ENCODE measurements around the gene FBXO38.
"Not testable (repeated sequence)": the region's sequence is repeated elsewhere in the genome, so short reads cannot be mapped to it uniquely, and the experiment has no call there.

FBXO38 gene

DNA sequence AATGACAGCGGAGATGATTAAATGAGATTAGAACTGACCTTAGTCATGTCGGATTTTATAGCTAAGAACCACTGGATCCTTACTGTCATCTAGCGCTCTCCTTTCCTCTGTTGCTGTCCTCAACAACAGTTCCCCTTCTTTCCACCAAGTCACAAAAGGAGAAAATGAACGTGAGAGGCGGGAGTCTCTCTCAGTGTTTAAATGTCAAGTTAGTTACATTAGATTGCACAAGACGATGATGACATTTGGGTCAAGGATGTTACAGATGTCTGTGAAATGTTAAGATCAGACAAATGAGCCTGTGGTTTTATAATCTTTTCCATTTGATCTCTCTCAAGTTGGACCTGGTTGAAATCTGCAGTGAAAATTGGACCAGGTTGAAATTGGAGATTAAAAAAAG, 53.5 kb downstream of the FBXO38 start:
- no peak for DNase-seq

DNA sequence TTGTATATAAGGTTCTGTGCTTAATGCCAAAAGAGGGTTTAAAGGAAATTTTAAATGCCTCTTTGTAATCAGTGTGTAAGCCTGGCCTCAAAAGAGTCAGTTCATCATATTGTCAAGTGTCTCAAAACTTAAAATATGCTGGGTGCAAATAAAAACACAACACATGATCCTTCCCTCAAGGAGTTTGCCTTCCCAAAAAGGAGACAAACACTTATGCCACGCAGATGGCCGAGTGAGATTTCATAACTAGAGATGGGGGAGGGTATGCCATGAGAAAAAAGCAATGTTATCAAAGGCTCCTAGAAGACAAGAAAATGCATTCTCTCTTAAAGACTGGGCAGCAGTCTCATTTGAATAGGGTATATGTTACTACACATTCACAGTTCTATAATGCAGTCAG, 55.2 kb downstream of the FBXO38 start:
- DNase-seq = no peak

- no peak for DNase-seq
Measured at GRCh38 chr5:148443241-148443640, 59.5 kb downstream of the FBXO38 start.

- peak; percentile 21 for DNase-seq
Measured at GRCh38 chr5:148443998-148444397, 60.2 kb downstream of the FBXO38 start.

- DNase-seq = no peak
Measured at GRCh38 chr5:148445578-148445977, 61.8 kb downstream of the FBXO38 start.

GRCh38 chr5:148446611-148447010, 62.9 kb downstream of the FBXO38 start:
- DNase-seq = no peak

DNA sequence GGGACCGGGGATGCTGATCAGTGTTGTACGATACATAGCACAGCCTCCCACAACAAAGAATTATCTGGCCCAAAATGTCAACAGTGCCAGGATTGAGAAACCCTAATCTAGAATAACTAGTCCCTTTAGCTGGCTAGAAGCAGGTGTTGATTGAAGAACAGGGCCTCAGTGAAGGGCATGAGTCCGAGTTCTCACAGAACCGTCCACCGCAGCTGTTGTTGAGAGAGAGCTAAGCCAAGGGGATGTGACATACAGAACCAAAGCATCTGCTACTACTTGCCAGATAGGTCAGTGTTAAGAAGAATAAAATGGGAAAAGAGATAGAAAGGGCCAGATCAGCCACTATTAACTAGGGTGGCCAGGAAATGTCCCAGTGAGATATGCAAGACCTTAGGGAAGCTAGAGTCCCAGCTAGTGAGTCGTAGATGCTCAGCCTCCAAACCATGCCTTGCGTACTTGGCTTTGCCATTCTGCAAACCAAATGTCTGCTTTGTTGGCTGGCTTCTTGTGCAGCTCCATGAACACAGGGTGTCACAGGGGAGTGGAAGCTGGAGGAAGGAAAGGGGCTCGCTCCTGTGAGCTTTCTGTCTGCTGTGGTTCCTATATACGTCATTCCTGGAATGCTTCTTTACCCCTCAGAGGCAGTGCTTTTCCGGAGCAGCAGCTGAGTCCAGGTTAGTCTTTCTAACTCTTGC, 68.9 kb downstream of the FBXO38 start:
- no peak for DNase-seq

DNA sequence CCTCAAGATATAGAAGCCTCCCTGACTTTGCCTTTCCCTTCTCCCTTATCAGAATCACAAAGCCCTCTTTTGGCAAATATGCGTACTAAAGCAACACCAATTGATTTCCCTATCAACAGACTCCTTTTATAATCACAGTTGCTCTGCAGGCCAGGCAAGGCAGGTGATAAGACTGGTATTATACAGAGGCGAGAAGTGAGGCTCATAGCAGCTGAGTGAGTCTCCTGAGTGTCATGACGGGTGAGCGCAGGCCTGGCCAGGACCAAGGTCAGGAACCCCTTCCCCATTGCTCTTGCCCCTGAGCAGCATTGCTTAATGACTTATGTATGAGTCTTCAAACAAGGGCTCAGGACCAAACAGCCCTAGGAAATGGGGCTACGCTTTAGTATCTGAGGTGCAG, 70.8 kb downstream of the FBXO38 start:
- DNase-seq = no peak

DNA sequence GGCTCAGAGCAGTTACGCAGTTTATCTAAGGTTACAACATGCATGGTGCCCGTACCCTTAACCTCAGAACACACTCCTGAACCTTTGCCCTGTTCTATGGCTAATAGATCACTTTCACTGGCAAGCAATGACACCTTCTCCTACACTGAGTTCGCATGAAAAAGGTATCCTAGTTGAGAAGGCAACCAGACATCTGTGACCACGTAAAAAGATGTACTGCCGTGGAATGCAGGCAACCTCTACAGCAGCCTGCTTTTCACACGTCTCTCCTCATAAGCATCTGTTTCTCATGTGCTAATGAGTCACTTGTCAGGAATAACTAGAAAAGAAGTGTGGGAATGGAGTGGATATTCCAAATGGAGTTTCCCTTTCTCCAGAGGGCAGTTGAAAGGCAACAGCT, 71.4 kb downstream of the FBXO38 start:
- DNase-seq = no peak

DNA sequence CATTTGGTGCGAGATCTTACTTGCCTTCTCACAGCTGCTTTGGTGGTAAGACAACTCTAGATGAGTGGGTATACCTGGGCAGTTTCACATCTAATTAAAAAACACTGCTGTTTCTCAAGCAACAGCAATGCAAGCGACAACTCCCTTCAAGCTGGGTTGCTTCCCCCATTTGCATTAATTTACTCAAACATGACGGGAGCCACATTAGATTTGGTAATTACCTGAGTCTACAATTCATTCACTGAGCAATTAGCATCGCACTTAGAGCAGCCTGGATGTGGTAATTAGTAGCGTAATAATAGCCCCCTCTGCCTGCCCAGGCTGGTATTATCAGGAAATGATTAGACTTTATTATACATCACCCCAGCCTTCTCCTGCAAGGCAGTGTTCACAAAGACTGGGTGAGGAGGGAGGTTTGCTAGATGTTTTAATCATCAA, 73.4 kb downstream of the FBXO38 start:
- no peak for DNase-seq

DNA sequence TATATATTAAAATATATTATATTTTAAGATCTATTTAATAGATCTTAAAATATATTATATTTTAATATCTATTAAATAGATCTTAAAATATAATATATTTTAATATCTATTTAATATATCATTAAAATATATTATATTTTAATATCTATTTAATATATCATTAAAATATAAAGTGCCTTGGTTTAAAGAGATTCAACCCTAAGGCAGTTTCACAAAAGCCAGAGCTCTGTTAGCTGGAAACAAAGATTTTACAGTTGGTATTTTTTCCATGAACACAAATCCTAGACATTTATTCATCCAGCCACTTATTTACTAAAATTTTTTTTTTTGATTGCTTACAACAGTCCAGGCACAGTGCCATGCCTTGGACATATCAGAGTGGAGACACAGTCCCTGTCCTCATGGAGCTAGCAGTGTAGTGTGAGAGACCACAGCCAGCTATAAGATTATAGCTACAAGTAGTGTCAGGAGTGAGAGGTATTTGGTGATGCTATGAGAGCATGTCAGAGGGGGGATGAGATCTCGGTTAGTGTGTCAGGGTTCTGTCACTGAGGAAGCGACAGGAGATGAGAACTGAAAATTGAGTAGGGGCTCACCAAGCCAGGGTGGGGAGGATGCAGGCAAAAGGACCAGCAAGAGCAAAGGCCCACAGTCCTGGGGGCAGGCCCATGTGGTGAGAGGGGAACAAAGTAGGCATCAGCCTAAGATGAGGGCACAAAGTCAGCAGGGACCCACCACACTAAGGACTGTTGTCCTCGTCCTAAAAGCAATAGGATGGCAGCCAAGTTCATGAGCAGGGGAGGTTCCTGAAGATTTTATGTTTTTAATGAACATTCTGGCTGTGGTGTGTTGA, 74.5 kb downstream of the FBXO38 start:
- no peak for DNase-seq

DNA sequence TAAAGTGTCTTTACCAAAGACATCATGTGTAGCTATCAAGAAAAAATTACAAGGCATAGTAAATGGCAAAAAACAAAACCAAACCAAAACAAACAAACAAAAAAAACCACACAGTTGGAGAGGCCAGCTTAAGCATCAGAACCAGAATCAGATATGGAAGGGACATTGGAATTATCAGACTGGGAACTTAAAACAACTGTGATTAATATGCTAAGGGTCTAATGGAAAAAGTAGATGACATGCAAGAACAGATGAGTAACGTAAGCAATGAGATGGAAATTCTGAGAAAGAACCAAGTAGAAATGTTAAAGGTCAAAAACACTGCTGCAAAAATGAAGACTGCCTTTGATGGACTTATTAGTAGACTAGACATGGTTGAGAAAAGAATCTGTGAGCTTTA, 75.9 kb downstream of the FBXO38 start:
- DNase-seq = no peak

GRCh38 chr5:148465381-148466235, 81.8 kb downstream of the FBXO38 start:
- DNase-seq = no peak

GRCh38 chr5:148466236-148466580, 82.5 kb downstream of the FBXO38 start:
- no peak for DNase-seq

- no peak for DNase-seq
Measured at GRCh38 chr5:148467958-148468357, 84.2 kb downstream of the FBXO38 start.

- DNase-seq = not testable (repeated sequence)
Measured at GRCh38 chr5:148468746-148469145, 85.0 kb downstream of the FBXO38 start.

DNA sequence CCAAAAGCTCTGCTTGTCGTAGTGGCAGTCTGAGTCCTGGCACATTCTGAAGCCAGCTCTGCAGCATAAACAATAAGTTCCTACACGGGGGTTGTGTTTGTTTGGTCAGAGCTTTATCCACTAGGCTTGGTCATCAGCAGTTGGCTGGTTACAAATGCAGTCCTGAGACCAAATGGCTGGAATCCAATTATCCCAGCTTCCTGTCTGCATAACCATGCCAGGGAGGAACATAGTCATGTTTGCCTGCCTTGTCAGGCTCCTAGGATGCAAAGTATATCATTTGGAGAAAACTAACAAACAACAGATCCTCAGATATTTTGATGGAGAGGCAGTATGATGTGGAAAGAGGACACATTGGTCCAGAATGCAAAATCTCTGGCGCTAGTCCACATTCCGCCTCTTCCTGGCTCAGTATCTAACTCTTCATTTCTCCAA, 85.8 kb downstream of the FBXO38 start:
- no peak for DNase-seq

GRCh38 chr5:148471379-148471778, 87.6 kb downstream of the FBXO38 start:
- DNase-seq = no peak

DNA sequence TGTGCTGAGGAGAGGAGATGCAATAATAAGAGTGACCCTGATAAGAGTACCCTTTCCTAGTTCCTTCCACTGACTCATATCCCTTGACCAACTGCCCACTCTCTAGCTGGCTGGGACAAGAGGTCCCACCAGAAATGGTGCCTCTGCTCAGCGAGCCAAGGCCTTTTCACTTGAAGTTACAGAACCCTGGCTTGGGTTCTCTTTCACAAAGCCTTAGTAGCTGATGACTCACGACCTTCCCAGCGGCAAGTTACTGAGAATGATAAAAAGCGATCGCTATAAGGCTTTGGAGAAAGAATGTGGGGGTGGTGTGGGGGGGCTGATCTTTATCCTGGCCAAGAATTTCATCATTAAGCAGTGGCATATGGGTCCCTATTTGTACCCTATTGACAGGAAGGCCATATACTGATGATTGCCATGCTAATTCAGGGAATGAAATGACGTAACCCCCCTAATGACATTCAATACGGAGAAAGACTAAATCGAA, 90.3 kb downstream of the FBXO38 start:
- no peak for DNase-seq

- no peak for DNase-seq
Measured at GRCh38 chr5:148476302-148476701, 92.5 kb downstream of the FBXO38 start.

DNA sequence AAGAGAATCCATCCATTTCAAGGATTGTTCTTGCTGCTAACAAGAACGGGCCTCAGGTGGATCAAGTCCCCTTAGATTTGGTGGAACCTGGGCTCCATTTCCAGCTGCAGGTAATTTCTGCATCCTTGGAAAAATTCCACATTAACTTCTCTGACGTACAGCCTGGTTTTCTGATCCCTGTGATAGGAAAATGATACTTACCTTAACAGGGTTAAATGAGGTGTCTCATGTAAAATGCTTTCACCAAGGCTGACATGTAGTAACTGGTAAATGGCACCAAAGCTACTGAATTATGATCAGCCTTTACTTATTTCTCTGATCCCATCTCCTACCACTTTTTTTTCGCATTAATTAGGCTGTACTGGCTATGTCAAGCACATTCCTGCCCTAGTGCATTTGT, 93.7 kb downstream of the FBXO38 start:
- DNase-seq = no peak

DNA sequence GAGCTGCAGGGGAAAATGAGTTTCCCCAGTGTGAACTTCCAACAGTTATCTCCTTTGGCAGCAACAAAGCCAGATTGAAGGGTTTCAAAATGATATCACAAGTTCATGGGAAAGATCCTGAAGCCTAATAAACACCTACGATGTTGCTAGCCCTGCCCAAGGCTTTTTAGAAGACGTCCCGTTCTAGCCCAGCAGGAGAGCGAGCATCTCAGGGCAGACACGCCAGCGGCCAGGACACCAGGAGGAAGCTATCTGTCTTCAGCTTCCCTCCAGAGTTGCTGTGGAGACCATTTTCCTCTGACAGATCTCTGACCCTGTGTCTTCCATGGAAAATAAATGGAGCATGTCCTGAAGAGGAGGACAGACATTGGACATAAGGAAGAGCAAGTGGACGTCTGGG, 98.4 kb downstream of the FBXO38 start:
- no peak for DNase-seq

Data from stimulated activated CD4-positive, alpha-beta T cell treated with anti-CD3 and anti-CD28 coated beads, Interleukin-12 subunit alpha, Interleukin-12 subunit beta, amount 100 ng/mL, for 4 hours (primary cell).